ENCODE data around the gene ANKRD34A.
A peak's percentile ranks its signal among the peaks of the same experiment; 100 is the strongest.
"Not testable (repeated sequence)": the region's sequence is repeated elsewhere in the genome, so short reads cannot be mapped to it uniquely, and the experiment has no call there.

The ANKRD34A gene

GRCh38 chr1:145942871-145943270 lies 21.5 kb downstream of the ANKRD34A start:
- no peak for DNase-seq

DNA sequence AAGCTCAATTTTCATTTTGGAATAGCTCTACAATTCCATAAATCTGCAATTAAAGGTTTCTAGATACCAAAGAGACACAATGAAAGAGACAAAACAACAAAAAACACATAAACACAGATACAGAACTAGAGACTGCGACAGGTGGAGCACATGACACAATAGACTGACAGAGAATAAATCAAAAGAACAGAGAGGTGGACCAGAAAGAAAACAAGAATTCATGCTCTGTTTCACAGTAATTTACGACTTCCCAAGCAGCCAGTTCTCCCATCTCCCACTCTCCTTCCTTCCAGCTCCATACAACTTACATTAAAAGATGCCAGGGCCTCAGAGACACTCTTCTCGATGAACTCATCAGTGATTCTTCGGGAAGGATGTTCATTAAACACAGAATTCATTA lies 22.0 kb downstream of the ANKRD34A start:
- no peak for DNase-seq

DNA sequence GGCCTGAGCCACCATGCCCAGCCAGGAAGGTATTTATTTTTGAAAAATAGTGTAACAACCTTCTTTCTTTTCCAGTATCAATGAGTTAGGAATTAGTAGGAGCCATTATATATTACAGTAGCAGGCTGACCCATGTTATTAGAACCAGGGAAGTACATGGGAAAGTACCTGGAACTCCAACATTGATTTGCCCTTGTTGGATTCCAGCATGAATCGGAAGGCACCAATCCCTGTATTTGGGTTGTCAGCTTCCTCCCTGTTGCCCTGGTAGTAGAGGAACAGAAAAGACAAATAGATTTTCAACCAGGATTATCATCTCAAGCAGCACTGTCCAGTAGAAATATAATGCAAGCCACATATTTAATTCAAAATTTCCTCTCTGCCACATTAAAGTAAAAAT lies 26.9 kb downstream of the ANKRD34A start:
- DNase-seq = no peak

DNA sequence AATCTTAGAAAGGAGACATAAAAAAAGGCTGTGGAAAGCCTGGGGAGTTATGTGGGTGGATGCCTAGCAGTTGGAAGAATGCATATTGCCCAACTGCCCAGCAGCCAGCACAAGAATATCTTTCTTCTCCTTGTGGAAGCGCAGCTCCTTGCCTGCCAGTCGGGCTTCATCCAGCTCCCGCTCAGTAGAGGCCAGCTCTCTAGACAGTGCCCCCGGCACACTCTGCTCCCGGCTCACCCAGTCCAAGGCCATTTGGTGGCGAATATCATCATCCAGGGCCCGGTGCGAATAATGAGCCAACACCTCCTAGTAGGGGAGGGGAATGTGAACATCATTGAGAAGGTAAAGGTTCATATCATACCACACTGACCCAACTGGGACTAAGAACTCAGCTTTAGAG lies 28.1 kb downstream of the ANKRD34A start:
- DNase-seq = no peak

DNA sequence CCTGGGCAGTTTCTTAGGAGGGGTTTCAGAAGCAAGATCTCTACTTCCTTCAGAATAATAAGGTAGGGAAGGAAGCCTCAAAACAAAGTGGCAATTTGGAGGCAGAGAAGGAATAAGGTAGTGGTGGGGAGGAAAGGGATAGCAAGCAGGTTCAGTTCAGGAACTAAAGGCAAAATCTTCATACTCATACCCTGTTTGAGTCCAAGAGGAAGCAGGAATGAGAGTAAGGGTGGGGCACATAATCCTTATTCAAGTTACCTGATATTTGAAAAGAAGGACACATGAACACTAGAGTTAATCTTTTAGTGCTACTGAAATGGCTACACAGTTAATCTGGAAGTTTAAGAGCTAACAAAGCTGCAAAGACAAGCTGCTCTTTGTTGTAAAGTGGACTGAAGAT lies 28.7 kb downstream of the ANKRD34A start:
- DNase-seq = no peak

DNA sequence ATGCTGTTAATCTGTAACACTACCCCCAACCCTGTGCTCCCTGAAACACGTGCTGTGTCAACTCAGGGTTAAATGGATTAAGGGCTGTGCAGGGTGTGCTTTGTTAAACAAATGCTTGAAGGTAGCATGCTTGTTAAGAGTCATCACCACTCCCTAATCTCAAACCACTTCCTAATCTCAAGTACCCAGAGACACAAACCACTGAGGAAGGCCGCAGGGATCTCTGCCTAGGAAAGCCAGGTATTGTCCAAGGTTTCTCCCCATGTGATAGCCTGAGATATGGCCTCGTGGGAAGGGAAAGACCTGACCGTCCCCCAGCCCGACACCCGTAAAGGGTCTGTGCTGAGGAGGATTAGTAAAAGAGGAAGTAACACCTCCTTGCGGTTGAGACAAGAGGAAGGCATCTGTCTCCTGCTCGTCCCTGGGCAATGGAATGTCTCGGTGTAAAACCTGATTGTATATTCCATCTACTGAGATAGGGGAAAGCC lies 31.8 kb downstream of the ANKRD34A start:
- DNase-seq = not testable (repeated sequence)

- DNase-seq = no peak
These were observed 36.3 kb downstream of the ANKRD34A start for GRCh38 chr1:145927916-145928643.

GRCh38 chr1:145927063-145927886 lies 37.1 kb downstream of the ANKRD34A start, which contains the start of gene RBM8A:
TSS of gene RBM8A (minus strand) at chr1:145927484. CDS start at chr1:145927426, 58 bp downstream.
- DNase-seq = no peak

DNA sequence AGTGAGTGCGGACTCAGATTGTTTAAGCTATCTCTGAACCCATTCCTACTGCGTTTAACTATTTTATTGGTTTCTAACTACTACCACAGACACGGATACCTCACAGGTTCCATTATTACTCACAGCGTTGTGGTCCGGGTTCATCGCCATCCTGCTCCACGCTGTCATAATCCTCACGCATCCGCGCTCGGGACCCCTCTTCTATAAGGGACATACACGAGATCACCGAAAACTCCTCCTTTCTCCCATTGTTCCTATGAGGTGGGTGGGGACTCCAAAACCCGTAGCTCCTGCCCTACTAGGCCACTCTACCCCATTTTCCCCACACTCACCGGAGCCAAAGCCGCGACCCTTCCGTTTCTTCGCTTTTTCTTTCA lies 37.7 kb downstream of the ANKRD34A start:
- DNase-seq = no peak

DNA sequence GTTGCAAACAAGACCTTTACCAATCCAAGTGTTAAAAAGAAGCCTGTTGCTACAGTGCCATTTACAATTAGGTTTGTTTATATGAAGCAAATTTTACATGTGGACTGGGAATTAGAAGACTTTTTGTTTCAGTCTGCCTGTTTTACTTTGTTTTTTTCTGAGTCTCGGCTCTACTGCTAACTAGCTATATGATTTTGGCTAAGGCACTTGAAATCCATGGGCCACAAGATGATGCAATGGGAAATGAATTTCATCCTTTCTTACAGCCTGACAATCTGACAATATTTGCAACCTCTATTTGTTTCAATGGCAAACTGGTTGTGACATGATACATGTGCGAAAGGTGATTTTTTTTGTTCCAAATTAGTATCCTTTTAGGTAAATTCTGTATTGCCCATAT lies 42.1 kb downstream of the ANKRD34A start:
- no peak for DNase-seq

- DNase-seq = not testable (repeated sequence)
These were observed 44.1 kb downstream of the ANKRD34A start for GRCh38 chr1:145920297-145920696.

GRCh38 chr1:145918992-145919939 lies 45.1 kb downstream of the ANKRD34A start:
- DNase-seq = peak; percentile 51

- peak; percentile 68 for DNase-seq
These were observed 46.0 kb downstream of the ANKRD34A start, which contains the start of gene PEX11B for GRCh38 chr1:145918144-145918991. TSS of gene PEX11B (minus strand) at chr1:145918717. CDS start at chr1:145918688, 29 bp downstream.

GRCh38 chr1:145917595-145917994 lies 46.8 kb downstream of the ANKRD34A start:
- DNase-seq = no peak

- no peak for DNase-seq
These were observed 47.6 kb downstream of the ANKRD34A start for GRCh38 chr1:145916745-145917144.

- DNase-seq = no peak
These were observed 52.2 kb downstream of the ANKRD34A start for GRCh38 chr1:145912128-145912641.

All from 8988T (cell line).